Activated CD4-positive, alpha-beta memory T cell treated with anti-CD3 and anti-CD28 coated beads, Interleukin-2, amount 10 ng/mL, durations not matched to agents 7 days and 5 days (primary cell): ENCODE measurements around the gene PRRC2C. TPM values are rescaled to one million over a fixed set of nuclear protein-coding genes. Genes with fewer than 3 reads are reported as not detected.
A peak's percentile ranks its signal among the peaks of the same experiment; 100 is the strongest.

Experiments used
- CTCF ChIA-PET: fragments of 350-600 bp; sonication (Branson Sonifier 250); formaldehyde crosslinking; loops from one replicate; lab custom pipeline; 2021; ENCODE audit warnings: antibody characterized with exemption, inconsistent platforms; lab: Charles Lee
- POLR2A ChIA-PET: fragments of 350-600 bp; sonication (Branson Sonifier 250); formaldehyde crosslinking; loops from one replicate; lab custom pipeline; 2021; ENCODE audit warnings: antibody characterized with exemption; lab: Charles Lee
- DNase-seq: peaks from one replicate; pipeline ENCODE4 v3.0.0-alpha.2; 2020
- H3K27ac Mint-ChIP-seq: one replicate; pipeline ENCODE4 v1.8.0; 2021; ENCODE audit warnings: mild to moderate bottlenecking, mixed read lengths
- H3K27me3 Mint-ChIP-seq: one replicate; pipeline ENCODE4 v1.8.0; 2021; ENCODE audit warnings: mixed read lengths
- H3K36me3 Mint-ChIP-seq: one replicate; pipeline ENCODE4 v1.8.0; 2021; ENCODE audit warnings: low read depth, mixed read lengths
- H3K4me1 Mint-ChIP-seq: one replicate; pipeline ENCODE4 v1.8.0; 2021; ENCODE audit warnings: mixed read lengths
- H3K4me3 Mint-ChIP-seq: one replicate; pipeline ENCODE4 v1.8.0; 2021; ENCODE audit warnings: mild to moderate bottlenecking, mixed read lengths
- H3K9me3 Mint-ChIP-seq: one replicate; pipeline ENCODE4 v1.8.0; 2021; ENCODE audit warnings: mixed read lengths
- total RNA-seq, 2 experiments: library from RNA; stranded (reverse); gene quantifications; one replicate each; pipeline ENCODE4 v1.2.3, GENCODE V29; 2021

The PRRC2C gene
- total RNA-seq, 2 experiments from 2014 or later: 188 to 202 TPM

- Mint-ChIP-seq H3K9me3 (no peaks in the 10 kb centered on the region), H3K4me1 (no peaks in the 10 kb centered on the region), H3K36me3 (no peaks in the 10 kb centered on the region), H3K27ac (no peak overlapping the region), H3K27me3 (peaks cover 5% of the 10 kb centered on the region), H3K4me3 (no peak overlapping the region)
- POLR2A ChIA-PET: no interaction called here
- CTCF ChIA-PET: interaction anchor here (0.7 to 1.8 kb wide), 2 partner anchors 8 to 30 kb away, joined by 4 to 13 read pairs; partner anchors contain the start of gene PRRC2C
- no peak for DNase-seq
Observed at GRCh38 chr1:171476829-171477228, 8.5 kb upstream of the PRRC2C start.

- Mint-ChIP-seq H3K4me1 (no peaks in the 10 kb centered on the region), H3K36me3 (no peaks in the 10 kb centered on the region), H3K27ac (no peak overlapping the region), H3K9me3 (no peaks in the 10 kb centered on the region), H3K27me3 (peaks cover 5% of the 10 kb centered on the region), H3K4me3 (no peak overlapping the region)
- CTCF ChIA-PET: no interaction called here
- DNase-seq: no peak
- POLR2A ChIA-PET: no interaction called here
Observed at GRCh38 chr1:171477804-171478203, 7.5 kb upstream of the PRRC2C start.

- ChIA-PET CTCF (interaction anchor here (1.4 kb wide), 1 partner anchor 14 kb away, joined by 3 read pairs; no protein-coding TSS in a partner anchor), POLR2A (no interaction called here)
- peaks cover 10% of the 10 kb centered on the region for H3K4me1 Mint-ChIP-seq
- peaks cover 5% of the 10 kb centered on the region for H3K27me3 Mint-ChIP-seq
- no peaks in the 10 kb centered on the region for H3K36me3 Mint-ChIP-seq
- H3K27ac Mint-ChIP-seq: no peak overlapping the region
- DNase-seq: no peak
- no peak overlapping the region for H3K4me3 Mint-ChIP-seq
- no peaks in the 10 kb centered on the region for H3K9me3 Mint-ChIP-seq
Observed at GRCh38 chr1:171480035-171480434, 5.3 kb upstream of the PRRC2C start.

- Mint-ChIP-seq H3K27me3 (no peaks in the 10 kb centered on the region), H3K4me1 (peaks cover 44% of the 10 kb centered on the region), H3K9me3 (no peaks in the 10 kb centered on the region), H3K27ac (peak overlapping the region; percentile 99), H3K36me3 (peaks cover 30% of the 10 kb centered on the region), H3K4me3 (peak overlapping the region; percentile 92)
- ChIA-PET POLR2A (interaction anchor here (0.6 to 4.1 kb wide), 33 partner anchors 9 to 1690 kb away, joined by 3 to 37 read pairs (median 5); partner anchors contain the start of genes FMO4, METTL13, METTL18 and SCYL3), CTCF (interaction anchor here (0.6 to 3.0 kb wide), 38 partner anchors 8 to 501 kb away, joined by 3 to 32 read pairs (median 4); partner anchors contain the start of genes FMO4 and METTL13)
- DNase-seq: no peak
Observed at GRCh38 chr1:171484760-171485374, 463 bp upstream of the PRRC2C start.

- Mint-ChIP-seq H3K4me3 (peak overlapping the region; percentile 92), H3K36me3 (peaks cover 37% of the 10 kb centered on the region), H3K4me1 (peaks cover 51% of the 10 kb centered on the region), H3K27me3 (no peaks in the 10 kb centered on the region), H3K9me3 (no peaks in the 10 kb centered on the region), H3K27ac (peak overlapping the region; percentile 99)
- POLR2A ChIA-PET: interaction anchor here (0.6 to 4.1 kb wide), 28 partner anchors 8 to 1691 kb away, joined by 3 to 37 read pairs (median 4); partner anchors contain the start of genes FMO4, KIFAP3, METTL13 and METTL18
- peak; percentile 69 for DNase-seq
- CTCF ChIA-PET: interaction anchor here (0.5 to 3.0 kb wide), 21 partner anchors 10 to 255 kb away, joined by 3 to 32 read pairs (median 5); partner anchors contain the start of gene FMO4
Observed at GRCh38 chr1:171486048-171486519, 754 bp downstream of the PRRC2C start.

GRCh38 chr1:171487038-171487437 is 1.7 kb downstream of the PRRC2C start:
- peaks cover 57% of the 10 kb centered on the region for H3K4me1 Mint-ChIP-seq
- peak overlapping the region; percentile 99 for H3K27ac Mint-ChIP-seq
- no peak for DNase-seq
- ChIA-PET POLR2A (interaction anchor here (1.0 to 4.1 kb wide), 8 partner anchors 7 to 896 kb away, joined by 3 to 37 read pairs (median 18); partner anchors contain the start of genes DNM3, FMO4 and VAMP4), CTCF (interaction anchor here (0.8 to 3.0 kb wide), 6 partner anchors 9 to 95 kb away, joined by 3 to 32 read pairs (median 14); no protein-coding TSS in a partner anchor)
- H3K36me3 Mint-ChIP-seq: peaks cover 45% of the 10 kb centered on the region
- H3K9me3 Mint-ChIP-seq: no peaks in the 10 kb centered on the region
- H3K4me3 Mint-ChIP-seq: peak overlapping the region; percentile 92
- no peaks in the 10 kb centered on the region for H3K27me3 Mint-ChIP-seq

- Mint-ChIP-seq H3K36me3 (peaks cover 52% of the 10 kb centered on the region), H3K27ac (peak overlapping the region; percentile 58), H3K27me3 (no peaks in the 10 kb centered on the region), H3K9me3 (no peaks in the 10 kb centered on the region), H3K4me1 (peaks cover 66% of the 10 kb centered on the region), H3K4me3 (peak overlapping the region; percentile 92)
- CTCF ChIA-PET: no interaction called here
- POLR2A ChIA-PET: interaction anchor here (1.0 to 4.1 kb wide), 2 partner anchors 13 to 254 kb away, joined by 5 to 37 read pairs; partner anchors contain the start of gene VAMP4
- no peak for DNase-seq
Observed at GRCh38 chr1:171488190-171488929, 3.0 kb downstream of the PRRC2C start.

GRCh38 chr1:171494076-171494475 is 8.7 kb downstream of the PRRC2C start:
- Mint-ChIP-seq H3K9me3 (no peaks in the 10 kb centered on the region), H3K27me3 (no peaks in the 10 kb centered on the region), H3K4me1 (peaks cover 67% of the 10 kb centered on the region), H3K27ac (no peak overlapping the region), H3K36me3 (peaks cover 56% of the 10 kb centered on the region), H3K4me3 (no peak overlapping the region)
- no peak for DNase-seq
- ChIA-PET CTCF (interaction anchor here (1.5 to 5.2 kb wide), 2 partner anchors 8 to 14 kb away, joined by 3 to 32 read pairs; partner anchors contain the start of gene PRRC2C), POLR2A (interaction anchor here (2.6 kb wide), 1 partner anchor 9 kb away, joined by 24 read pairs; the partner anchor contains the start of gene PRRC2C)

GRCh38 chr1:171495444-171495843 is 10.1 kb downstream of the PRRC2C start:
- CTCF ChIA-PET: interaction anchor here (5.2 kb wide), 1 partner anchor 10 kb away, joined by 32 read pairs; the partner anchor contains the start of gene PRRC2C
- Mint-ChIP-seq H3K27ac (no peak overlapping the region), H3K4me1 (peaks cover 67% of the 10 kb centered on the region), H3K36me3 (peaks cover 58% of the 10 kb centered on the region), H3K4me3 (no peak overlapping the region), H3K27me3 (no peaks in the 10 kb centered on the region), H3K9me3 (no peaks in the 10 kb centered on the region)
- DNase-seq: no peak
- POLR2A ChIA-PET: interaction anchor here (1.0 to 2.6 kb wide), 2 partner anchors 10 kb away, joined by 3 to 24 read pairs; partner anchors contain the start of gene PRRC2C

- H3K4me3 Mint-ChIP-seq: no peak overlapping the region
- H3K9me3 Mint-ChIP-seq: no peaks in the 10 kb centered on the region
- no peaks in the 10 kb centered on the region for H3K27me3 Mint-ChIP-seq
- CTCF ChIA-PET: interaction anchor here (0.9 to 1.7 kb wide), 4 partner anchors 14 to 76 kb away, joined by 3 to 15 read pairs (median 3); partner anchors contain the start of gene PRRC2C
- H3K4me1 Mint-ChIP-seq: peaks cover 75% of the 10 kb centered on the region
- POLR2A ChIA-PET: interaction anchor here (2.6 kb wide), 1 partner anchor 14 kb away, joined by 22 read pairs; the partner anchor contains the start of gene PRRC2C
- no peak for DNase-seq
- H3K27ac Mint-ChIP-seq: no peak overlapping the region
- H3K36me3 Mint-ChIP-seq: peaks cover 68% of the 10 kb centered on the region
Observed at GRCh38 chr1:171500304-171500703, 15.0 kb downstream of the PRRC2C start.

- POLR2A ChIA-PET: interaction anchor here (1.5 to 2.6 kb wide), 3 partner anchors 13 to 15 kb away, joined by 5 to 22 read pairs (median 5); partner anchors contain the start of gene PRRC2C
- Mint-ChIP-seq H3K27me3 (no peaks in the 10 kb centered on the region), H3K27ac (no peak overlapping the region), H3K4me3 (no peak overlapping the region), H3K9me3 (no peaks in the 10 kb centered on the region), H3K4me1 (peaks cover 73% of the 10 kb centered on the region), H3K36me3 (peaks cover 68% of the 10 kb centered on the region)
- no peak for DNase-seq
- CTCF ChIA-PET: interaction anchor here (1.1 to 1.7 kb wide), 2 partner anchors 11 to 15 kb away, joined by 3 to 15 read pairs; partner anchors contain the start of gene PRRC2C
Observed at GRCh38 chr1:171500803-171501202, 15.5 kb downstream of the PRRC2C start.
